C4-2B (cell line): ENCODE measurements around the gene HACL1.

Experiments used
- H3K27ac ChIP-seq: fragments of 450-650 bp; 2 replicates; pipeline ENCODE4 v1.5.1; 2017
- CTCF ChIP-seq: fragments of 450-650 bp; conservative IDR thresholded peaks from 2 replicates; pipeline ENCODE4 v1.5.1; 2017; ENCODE audit warnings: mild to moderate bottlenecking
- ZFX ChIP-seq: fragments of 450-650 bp; IDR thresholded peaks from 2 replicates; pipeline ENCODE4 v1.6.1; 2017

The HACL1 gene

GRCh38 chr3:15514663-15515340 is 86.6 kb downstream of the HACL1 start:
- TF ChIP-seq CTCF (no peak), ZFX (no peak)

GRCh38 chr3:15513810-15514662 is 87.3 kb downstream of the HACL1 start:
- no peak for TF ChIP-seq ZFX
- TF ChIP-seq CTCF = no peak
- no peak overlapping the region for H3K27ac ChIP-seq

More at GRCh38 chr3:15514663-15515340, 86.6 kb downstream of the HACL1 start:
- H3K27ac ChIP-seq = no peak overlapping the region

GRCh38 chr3:15513116-15513515 is 88.3 kb downstream of the HACL1 start:
- no peak overlapping the region for H3K27ac ChIP-seq
- no peak for TF ChIP-seq ZFX
- no peak for TF ChIP-seq CTCF

GRCh38 chr3:15512166-15512565 is 89.2 kb downstream of the HACL1 start:
- no peak overlapping the region for H3K27ac ChIP-seq
- TF ChIP-seq CTCF = no peak
- TF ChIP-seq ZFX = no peak

GRCh38 chr3:15511156-15511555 is 90.2 kb downstream of the HACL1 start:
- TF ChIP-seq ZFX (no peak), CTCF (no peak)

More at GRCh38 chr3:15511156-15511555, 90.2 kb downstream of the HACL1 start:
- H3K27ac ChIP-seq = no peak overlapping the region
